ENCODE results near the gene UGT1A1.
"Not testable (repeated sequence)": the region's sequence is repeated elsewhere in the genome, so short reads cannot be mapped to it uniquely, and the experiment has no call there.

The UGT1A1 gene

DNA sequence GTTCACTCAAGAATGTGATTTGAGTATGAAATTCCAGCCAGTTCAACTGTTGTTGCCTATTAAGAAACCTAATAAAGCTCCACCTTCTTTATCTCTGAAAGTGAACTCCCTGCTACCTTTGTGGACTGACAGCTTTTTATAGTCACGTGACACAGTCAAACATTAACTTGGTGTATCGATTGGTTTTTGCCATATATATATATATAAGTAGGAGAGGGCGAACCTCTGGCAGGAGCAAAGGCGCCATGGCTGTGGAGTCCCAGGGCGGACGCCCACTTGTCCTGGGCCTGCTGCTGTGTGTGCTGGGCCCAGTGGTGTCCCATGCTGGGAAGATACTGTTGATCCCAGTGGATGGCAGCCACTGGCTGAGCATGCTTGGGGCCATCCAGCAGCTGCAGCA is at the start of gene UGT1A1:
TSS of gene UGT1A1 (plus strand) at position 228 of the 400 bp plus-strand sequence. CDS start at position 246, 18 bp downstream.
- DNase-seq (ENCODE audit: low spot score): no peak

DNA sequence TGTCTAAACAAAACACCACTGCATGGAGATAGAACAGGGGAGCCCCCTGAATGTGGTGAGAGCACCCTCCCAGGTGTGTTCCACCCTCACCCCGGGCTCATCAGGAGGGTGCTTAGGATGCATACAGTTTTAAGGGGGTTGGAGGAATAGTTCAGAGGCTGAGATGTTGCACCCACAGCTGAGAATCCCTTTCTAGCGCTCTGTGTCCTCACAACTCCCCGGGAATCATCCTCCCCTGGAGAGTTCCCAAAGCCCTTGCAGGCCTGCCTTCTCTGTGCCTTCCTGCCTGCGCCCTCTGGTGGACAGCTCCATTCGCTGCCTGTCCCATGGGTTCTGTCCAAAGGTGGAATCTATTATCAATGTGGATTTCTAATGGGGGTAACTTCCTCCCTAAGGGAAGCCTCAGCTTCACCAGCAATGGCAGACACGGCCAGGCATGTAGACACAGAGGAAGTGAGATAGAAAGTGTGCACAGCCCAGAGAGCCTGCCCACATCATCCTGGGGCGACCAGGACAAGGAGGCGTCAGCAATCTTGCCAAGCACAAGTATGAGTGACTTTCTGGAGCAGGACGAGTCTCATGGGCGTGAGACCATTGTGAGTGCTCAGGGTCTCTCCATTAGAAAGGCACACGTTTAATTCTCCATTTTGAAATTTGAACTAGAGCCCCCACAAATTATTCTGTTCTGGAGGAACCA is 48.6 kb upstream of the UGT1A1 start:
- DNase-seq (ENCODE audit: low spot score): peak; percentile 63

DNA sequence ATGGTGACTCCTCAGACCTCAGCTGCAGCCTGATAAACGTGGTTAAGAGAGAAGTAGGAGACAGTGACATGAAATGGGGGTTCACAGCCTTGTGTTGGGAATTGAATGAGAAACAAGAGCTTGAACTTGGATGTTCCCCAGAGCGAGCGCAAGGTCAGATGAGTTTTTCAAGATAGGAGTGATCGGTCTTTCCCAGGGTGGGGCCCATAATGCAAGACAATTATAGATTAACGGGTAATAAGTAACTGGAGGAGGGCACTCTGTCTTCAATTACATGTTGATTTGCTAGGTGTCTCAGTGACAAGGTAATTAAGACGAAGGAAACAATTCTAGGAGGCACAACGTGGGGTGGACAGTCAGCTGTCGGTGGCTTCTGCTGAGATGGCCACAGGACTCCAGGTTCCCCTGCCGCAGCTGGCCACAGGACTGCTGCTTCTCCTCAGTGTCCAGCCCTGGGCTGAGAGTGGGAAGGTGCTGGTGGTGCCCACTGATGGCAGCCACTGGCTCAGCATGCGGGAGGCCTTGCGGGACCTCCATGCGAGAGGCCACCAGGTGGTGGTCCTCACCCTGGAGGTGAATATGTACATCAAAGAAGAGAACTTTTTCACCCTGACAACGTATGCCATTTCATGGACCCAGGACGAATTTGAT is 47.3 kb upstream of the UGT1A1 start, which contains the start of gene UGT1A5:
TSS of gene UGT1A5 (plus strand) at position 297 of the 651 bp plus-strand sequence. CDS start at position 382, 85 bp downstream.
- DNase-seq (ENCODE audit: low spot score): no peak

DNA sequence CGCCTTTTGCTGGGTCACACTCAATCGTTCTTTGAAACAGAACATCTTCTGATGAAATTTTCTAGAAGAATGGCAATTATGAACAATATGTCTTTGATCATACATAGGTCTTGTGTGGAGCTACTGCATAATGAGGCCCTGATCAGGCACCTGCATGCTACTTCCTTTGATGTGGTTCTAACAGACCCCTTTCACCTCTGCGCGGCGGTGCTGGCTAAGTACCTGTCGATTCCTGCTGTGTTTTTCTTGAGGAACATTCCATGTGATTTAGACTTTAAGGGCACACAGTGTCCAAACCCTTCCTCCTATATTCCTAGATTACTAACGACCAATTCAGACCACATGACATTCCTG is 46.8 kb upstream of the UGT1A1 start:
- DNase-seq (ENCODE audit: low spot score): no peak

- DNase-seq (ENCODE audit: low spot score): no peak
These were observed 45.9 kb upstream of the UGT1A1 start for GRCh38 chr2:233714121-233714520.

DNA sequence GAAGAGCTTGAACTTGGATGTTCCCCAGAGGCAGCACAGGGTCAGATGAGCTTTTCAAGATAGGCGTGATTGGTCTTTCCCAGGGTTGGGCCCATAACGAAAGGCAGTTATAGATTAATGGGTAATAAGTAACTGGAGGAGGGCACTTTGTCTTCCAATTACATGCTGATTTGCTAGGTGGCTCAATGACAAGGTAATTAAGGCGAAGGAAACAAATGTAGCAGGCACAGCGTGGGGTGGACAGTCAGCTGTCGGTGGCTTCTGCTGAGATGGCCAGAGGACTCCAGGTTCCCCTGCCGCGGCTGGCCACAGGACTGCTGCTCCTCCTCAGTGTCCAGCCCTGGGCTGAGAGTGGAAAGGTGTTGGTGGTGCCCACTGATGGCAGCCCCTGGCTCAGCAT is 41.5 kb upstream of the UGT1A1 start, which contains the start of gene UGT1A4:
TSS of gene UGT1A4 (plus strand) at position 185 of the 400 bp plus-strand sequence. CDS start at position 270, 85 bp downstream.
- DNase-seq (ENCODE audit: low spot score): no peak

GRCh38 chr2:233728723-233729301 is 31.3 kb upstream of the UGT1A1 start, which contains the start of gene UGT1A3:
Gene UGT1A3, plus strand, starts transcription at chr2:233729042. Its CDS starts 85 bp downstream, at chr2:233729127.
- no peak for DNase-seq (ENCODE audit: low spot score)

- DNase-seq (ENCODE audit: low spot score): not testable (repeated sequence)
These were observed 23.0 kb upstream of the UGT1A1 start for GRCh38 chr2:233736868-233737653.

DNA sequence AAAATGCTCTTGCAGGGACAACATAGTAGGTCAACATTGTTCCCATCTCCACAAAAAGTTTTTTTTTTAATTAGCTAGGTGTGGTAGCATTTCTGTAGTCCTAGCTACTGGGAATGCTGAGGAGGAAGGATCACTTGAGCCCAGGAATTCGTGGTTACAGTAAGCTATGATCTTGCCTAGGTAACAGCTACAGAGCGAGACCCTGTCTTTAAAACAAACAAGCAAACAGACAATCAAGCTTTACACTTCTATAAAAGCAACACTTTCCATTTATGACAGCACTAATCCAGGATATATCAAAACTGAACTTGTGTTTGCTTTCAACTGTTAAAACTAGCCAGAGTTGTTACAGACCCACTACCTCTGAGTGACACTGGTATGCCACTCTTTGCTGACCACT is 19.2 kb upstream of the UGT1A1 start:
- no peak for DNase-seq (ENCODE audit: low spot score)

DNA sequence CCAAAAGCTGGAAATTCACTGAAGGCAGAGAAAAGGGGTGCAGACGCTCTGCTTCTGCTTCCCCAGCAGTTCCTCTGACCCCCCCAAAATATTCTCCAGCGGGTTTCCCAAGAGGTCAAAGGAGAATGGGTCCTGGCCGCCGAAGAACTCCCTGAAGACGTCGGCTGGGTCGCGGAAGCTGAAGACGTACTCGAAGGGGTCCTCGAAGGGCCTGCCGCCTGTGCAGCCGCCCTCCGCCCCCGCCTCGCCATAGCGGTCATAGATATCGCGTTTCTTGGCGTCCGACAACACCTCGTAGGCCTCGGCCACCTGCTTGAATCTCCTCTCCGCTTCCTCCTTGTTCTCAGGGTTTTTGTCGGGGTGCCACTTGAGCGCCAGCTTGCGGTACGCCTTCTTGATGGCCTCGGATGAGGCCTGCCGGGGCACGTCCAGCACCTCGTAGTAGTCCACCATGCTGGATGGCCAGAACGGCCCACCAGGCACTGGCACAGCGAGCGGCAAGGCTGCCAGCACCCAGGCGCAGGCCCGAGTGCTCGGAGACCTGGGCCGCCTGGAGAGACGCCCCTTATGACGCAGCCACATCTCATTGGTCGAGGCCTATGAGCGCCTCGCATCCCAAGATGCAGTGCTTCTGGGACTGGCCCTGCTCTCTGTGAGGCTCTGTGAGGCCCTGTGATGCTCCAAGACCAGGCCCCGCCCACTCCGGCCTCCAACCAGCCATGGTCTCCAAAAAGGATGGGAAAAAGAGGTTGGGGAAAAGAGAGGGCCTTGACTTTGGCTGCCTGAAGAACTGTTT is 16.4 kb upstream of the UGT1A1 start:
- DNase-seq (ENCODE audit: low spot score): no peak

- DNase-seq (ENCODE audit: low spot score): no peak
These were observed 14.9 kb upstream of the UGT1A1 start for GRCh38 chr2:233745073-233745755.

DNA sequence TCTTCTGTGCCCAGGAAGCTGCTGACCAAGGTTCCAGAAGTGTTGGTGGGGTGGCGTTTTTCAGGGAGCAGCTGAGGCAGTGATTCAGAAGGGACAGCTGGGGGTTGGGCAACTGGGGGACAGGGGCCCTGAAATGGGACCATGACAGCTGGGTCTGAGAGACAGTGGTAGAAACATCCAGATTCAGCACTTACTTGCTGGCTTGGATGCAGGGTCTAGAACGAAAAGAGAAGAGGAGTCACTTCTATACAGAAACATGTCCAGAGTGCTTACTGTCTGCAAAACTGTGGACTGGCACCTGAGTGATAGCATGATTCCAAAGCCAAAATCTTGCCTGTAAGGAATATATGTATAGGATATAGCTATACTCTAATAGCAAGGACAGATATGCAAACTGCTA is 14.2 kb upstream of the UGT1A1 start:
- DNase-seq (ENCODE audit: low spot score): not testable (repeated sequence)

- DNase-seq (ENCODE audit: low spot score): no peak
These were observed 13.4 kb upstream of the UGT1A1 start for GRCh38 chr2:233746475-233747282.

- no peak for DNase-seq (ENCODE audit: low spot score)
These were observed 12.9 kb upstream of the UGT1A1 start for GRCh38 chr2:233747283-233747544.

DNA sequence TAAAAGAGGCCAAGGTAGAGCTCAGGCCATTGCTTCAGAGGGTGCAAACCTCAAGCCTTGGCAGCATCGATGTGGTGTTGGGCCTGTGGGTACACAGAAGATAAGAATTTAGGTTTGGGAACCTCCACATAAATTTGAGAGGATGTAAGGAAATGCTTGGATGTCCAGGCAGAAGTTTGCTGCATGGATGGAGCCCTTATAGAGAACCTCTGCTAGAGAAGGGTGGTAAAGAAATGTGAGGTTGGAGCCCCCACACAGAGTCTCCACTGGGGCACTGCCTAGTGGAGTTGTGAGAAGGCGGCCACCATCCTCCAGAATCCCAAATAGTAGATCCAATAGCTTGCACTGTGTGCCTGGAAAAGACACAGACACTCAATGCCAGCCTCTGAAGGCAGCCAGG is 9.4 kb upstream of the UGT1A1 start:
- not testable (repeated sequence) for DNase-seq (ENCODE audit: low spot score)

DNA sequence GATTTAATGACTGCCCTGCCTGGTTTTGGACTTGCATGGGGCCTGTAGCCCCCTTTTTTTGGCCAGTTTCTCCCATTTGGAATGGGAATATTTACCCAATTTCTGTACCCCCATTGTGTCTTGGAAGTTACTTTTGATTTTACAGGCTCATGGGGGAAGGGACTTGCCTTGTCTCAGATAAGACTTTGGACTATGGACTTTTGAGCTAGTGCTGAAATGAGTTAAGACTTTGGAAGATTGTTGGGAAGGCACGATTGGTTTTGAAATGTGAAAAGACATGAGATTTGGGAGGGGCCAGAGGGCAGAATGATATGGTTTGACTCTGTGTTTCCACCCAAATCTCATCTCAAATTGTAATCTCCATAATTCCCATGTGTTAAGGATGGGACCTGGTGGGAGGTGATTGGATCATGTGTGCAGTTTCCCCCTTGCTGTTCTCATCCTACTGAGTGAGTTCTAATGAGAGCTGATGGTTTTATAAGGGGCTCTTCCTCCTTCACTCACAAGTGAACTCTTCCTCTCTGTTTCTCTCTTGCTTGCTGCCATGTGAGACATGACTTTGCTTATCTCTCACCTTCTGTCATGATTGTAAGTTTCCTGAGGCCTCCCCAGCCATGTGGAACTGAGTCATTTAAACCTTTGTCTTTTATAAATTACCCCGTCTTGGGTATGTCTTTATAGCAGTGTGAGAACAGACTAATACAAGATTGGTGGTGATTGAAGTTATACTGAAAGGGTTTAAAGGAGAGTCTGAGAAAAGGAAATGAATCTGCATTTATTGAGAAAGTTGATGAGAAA is 8.7 kb upstream of the UGT1A1 start:
- not testable (repeated sequence) for DNase-seq (ENCODE audit: low spot score)

DNA sequence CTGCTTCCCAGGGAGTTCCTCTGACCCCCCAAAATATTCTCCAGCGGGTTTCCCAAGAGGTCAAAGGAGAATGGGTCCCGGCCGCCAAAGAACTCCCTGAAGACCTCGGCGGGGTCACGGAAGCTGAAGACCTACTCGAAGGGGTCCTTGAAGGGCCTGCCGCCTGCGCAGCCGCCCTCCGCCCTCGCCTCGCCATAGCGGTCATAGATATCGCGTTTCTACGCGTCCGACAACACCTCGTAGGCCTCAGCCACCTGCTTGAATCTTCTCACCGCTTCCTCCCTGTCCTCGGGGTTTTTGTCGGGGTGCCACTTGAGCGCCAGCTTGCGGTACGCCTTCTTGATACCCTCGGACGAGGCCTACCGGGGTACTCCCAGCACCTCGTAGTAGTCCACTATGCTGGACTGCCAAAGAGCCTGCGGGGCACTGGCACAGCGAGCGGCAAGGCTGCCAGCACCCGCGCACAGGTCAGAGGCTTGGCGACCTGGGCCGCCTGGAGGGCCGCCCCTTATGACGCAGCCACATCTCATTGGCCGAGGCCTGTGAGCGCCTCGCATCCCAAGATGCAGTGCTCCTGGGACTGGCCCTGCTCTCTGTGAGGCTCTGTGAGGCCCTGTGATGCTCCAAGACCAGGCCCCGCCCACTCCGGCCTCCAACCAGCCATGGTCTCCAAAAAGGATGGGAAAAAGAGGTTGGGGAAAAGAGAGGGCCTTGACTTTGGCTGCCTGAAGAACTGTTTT is 5.0 kb upstream of the UGT1A1 start:
- no peak for DNase-seq (ENCODE audit: low spot score)

GRCh38 chr2:233756429-233757081 is 3.5 kb upstream of the UGT1A1 start:
- DNase-seq (ENCODE audit: low spot score): no peak

Data from hepatic stellate cell (primary cell).